ENCODE measurements around the gene TNIP3.

The TNIP3 gene

GRCh38 chr4:121100093-121100775 lies 63.9 kb downstream of the TNIP3 start:
- DNase-seq (ENCODE audit: extremely low spot score), result no peak
- no peak for TF ChIP-seq CTCF (IDR thresholded peaks at IDR 0.05; ENCODE audit: control extremely low read depth, extremely low read depth, low read depth, missing control alignments)
- ChIA-PET POLR2A (no interaction called here), CTCF (interaction anchor here (1.5 kb wide), 2 partner anchors 29 to 207 kb away, joined by 3 to 4 read pairs; no protein-coding TSS in a partner anchor)

- TF ChIP-seq CTCF (IDR thresholded peaks at IDR 0.05; ENCODE audit: control extremely low read depth, extremely low read depth, low read depth, missing control alignments), result no peak
- ChIA-PET CTCF (no interaction called here), POLR2A (no interaction called here)
- DNase-seq (ENCODE audit: extremely low spot score), result no peak
Measured at GRCh38 chr4:121098266-121098665, 65.9 kb downstream of the TNIP3 start.

- ChIA-PET POLR2A (no interaction called here), CTCF (interaction anchor here (1.2 kb wide), 1 partner anchor 12 kb away, joined by 3 read pairs; no protein-coding TSS in a partner anchor)
- peak; percentile 9 for DNase-seq (ENCODE audit: extremely low spot score)
Measured at GRCh38 chr4:121096629-121097028, 67.5 kb downstream of the TNIP3 start.

GRCh38 chr4:121096191-121096590 lies 67.9 kb downstream of the TNIP3 start:
- DNase-seq (ENCODE audit: extremely low spot score), result no peak
- ChIA-PET CTCF (interaction anchor here (1.2 to 1.5 kb wide), 3 partner anchors 12 to 941 kb away, joined by 3 to 5 read pairs (median 3); no protein-coding TSS in a partner anchor), POLR2A (no interaction called here)
- no peak for TF ChIP-seq CTCF (IDR thresholded peaks at IDR 0.05; ENCODE audit: control extremely low read depth, extremely low read depth, low read depth, missing control alignments)

More at GRCh38 chr4:121096629-121097028, 67.5 kb downstream of the TNIP3 start:
- peak; percentile 34 for TF ChIP-seq CTCF (IDR thresholded peaks at IDR 0.05; ENCODE audit: control extremely low read depth, extremely low read depth, low read depth, missing control alignments)

GRCh38 chr4:121094297-121094966 lies 69.7 kb downstream of the TNIP3 start:
- TF ChIP-seq CTCF (IDR thresholded peaks at IDR 0.05; ENCODE audit: control extremely low read depth, extremely low read depth, low read depth, missing control alignments), result no peak
- CTCF ChIA-PET, result interaction anchor here (0.9 to 1.5 kb wide), 2 partner anchors 28 to 60 kb away, joined by 3 read pairs; no protein-coding TSS in a partner anchor
- no peak for DNase-seq (ENCODE audit: extremely low spot score)
- POLR2A ChIA-PET, result no interaction called here

- DNase-seq (ENCODE audit: extremely low spot score), result no peak
- ChIA-PET CTCF (no interaction called here), POLR2A (no interaction called here)
- no peak for TF ChIP-seq CTCF (IDR thresholded peaks at IDR 0.05; ENCODE audit: control extremely low read depth, extremely low read depth, low read depth, missing control alignments)
Measured at GRCh38 chr4:121093261-121093660, 70.9 kb downstream of the TNIP3 start.

Measured in GM10248 (cell line).